GM10266 (cell line): Measurements from ENCODE around the gene RCL1.

Experiments
- DNase-seq: peaks from one replicate; pipeline ENCODE4 v3.0.0; 2012; ENCODE audit errors: extremely low spot score
- CTCF ChIP-seq: IDR thresholded peaks from 2 replicates; pipeline ENCODE4 v1.5.1; 2012; ENCODE audit warnings: mild to moderate bottlenecking, low read depth; ENCODE audit not compliant: control insufficient read depth, insufficient read depth; ENCODE audit errors: missing control alignments

Gene RCL1

GRCh38 chr9:4815381-4815956 is 22.7 kb downstream of the RCL1 start:
- DNase-seq, result no peak
- TF ChIP-seq CTCF, result no peak

DNA sequence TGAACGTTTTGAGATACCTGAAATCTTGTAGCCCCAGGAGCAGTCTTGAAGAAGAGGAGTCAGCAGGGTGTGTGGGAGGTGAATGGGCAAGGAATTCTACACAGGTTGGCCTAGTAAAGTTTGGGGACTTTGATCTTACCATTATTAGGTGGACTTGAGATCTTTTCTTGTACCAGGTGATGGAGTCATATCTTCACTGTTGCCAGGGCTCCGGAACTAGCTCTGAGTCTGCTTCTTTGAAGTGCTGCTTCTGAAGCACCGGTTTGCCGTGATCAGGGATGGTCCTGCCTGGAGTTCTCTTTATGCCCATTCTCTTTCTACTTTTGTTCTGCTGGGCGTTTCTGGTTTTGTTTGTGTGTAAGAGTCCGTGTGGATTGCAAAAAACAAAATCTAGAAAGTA is 27.4 kb downstream of the RCL1 start:
- no peak for TF ChIP-seq CTCF
- no peak for DNase-seq

DNA sequence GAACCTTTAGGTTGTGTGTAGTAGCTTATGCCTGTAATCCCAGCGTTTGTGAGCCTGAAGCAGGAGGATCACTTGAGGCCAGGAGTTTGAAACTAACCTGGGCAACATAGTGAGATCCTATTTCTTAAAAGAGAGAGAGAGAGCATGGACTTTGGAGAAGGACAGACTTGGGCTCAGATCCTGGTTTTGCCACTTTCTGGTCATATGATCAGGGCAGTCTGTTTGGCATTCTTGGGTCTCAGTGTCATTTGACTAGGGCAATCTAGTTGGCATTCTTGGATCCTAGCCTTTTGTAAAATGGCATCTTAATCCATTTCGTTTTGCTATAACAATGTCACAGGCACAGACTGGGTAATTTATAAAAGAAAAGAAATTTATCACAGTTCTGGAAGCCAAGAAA is 28.4 kb downstream of the RCL1 start:
- no peak for DNase-seq
- no peak for TF ChIP-seq CTCF

DNA sequence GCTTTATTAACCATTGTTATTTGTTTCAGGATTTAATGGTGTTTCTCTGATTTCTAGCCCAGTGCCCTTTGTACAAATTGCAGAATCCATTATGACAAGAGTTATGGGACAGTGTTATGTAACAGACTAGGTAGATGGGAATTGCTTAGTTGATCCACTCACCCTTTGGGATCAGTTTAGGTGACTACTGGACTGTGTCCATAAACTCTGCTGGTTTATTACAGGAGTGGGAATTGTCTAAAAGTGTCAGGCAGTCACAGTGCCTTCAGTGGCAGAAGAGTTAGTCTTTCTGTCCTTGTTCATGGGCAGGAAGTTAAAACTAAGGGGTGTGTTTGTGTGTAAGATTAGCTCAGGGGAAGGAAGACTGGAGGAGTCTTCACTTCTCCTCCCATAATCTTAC is 29.3 kb downstream of the RCL1 start:
- no peak for TF ChIP-seq CTCF
- no peak for DNase-seq

DNA sequence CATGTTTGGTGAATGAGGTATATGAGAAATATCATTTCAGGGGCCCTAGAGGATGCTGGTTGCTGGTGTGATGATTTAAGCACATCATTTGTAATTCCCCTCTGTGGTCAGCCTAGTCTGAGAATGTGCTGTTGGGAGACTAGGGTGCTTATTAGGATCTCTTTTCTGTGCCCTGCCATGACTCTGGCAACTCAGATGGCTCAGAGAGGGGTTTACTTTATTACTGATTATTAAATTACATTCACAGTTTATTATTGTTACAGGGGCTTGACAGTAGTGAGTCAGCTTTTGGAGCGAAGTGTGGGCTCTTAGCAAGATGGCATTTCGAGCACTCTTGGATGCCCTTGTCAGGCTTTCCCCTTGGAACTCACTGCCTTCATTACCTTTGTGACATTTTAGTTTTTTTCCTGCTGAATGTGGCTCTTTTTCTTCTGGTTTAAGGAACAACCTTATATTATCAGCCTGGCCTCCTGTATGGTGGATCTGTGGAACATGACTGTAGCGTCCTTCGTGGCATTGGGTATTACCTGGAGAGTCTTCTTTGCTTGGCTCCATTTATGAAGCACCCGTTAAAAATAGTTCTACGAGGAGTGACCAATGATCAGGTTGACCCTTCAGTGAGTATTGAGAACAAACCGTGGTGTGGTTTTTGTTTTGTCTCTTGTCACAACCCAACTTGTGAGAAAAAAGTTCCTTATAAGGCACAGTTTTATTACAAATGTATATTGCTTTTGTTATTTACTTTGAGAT is 33.8 kb downstream of the RCL1 start:
- no peak for TF ChIP-seq CTCF
- no peak for DNase-seq

- DNase-seq, result no peak
- no peak for TF ChIP-seq CTCF
Measured at GRCh38 chr9:4827224-4827623, 34.5 kb downstream of the RCL1 start.

- TF ChIP-seq CTCF, result no peak
- DNase-seq, result no peak
Measured at GRCh38 chr9:4828761-4829160, 36.0 kb downstream of the RCL1 start.
